ENCODE measurements around the gene SLC23A2.

DNA sequence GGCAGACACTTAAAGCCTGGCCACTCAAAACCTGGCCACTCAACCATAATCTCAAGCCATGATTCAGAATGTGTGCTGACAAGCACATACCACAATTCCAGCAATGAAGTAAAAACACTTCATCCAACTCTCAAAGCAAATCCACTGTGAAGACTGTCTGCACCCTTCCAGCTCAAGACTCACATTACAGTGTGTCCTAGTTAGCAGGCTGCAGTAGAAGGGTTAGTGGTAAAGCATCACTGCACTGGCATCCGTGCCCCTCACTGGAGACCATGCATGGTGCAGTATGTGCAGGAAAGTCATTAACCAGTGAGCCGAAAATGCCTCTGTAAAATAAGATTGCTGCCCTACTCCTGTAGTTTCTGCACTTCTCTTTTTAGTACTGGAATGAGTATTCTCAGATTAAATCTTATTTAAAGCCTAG is 43.4 kb downstream of the SLC23A2 start:
- TF ChIP-seq, protein P1, sequence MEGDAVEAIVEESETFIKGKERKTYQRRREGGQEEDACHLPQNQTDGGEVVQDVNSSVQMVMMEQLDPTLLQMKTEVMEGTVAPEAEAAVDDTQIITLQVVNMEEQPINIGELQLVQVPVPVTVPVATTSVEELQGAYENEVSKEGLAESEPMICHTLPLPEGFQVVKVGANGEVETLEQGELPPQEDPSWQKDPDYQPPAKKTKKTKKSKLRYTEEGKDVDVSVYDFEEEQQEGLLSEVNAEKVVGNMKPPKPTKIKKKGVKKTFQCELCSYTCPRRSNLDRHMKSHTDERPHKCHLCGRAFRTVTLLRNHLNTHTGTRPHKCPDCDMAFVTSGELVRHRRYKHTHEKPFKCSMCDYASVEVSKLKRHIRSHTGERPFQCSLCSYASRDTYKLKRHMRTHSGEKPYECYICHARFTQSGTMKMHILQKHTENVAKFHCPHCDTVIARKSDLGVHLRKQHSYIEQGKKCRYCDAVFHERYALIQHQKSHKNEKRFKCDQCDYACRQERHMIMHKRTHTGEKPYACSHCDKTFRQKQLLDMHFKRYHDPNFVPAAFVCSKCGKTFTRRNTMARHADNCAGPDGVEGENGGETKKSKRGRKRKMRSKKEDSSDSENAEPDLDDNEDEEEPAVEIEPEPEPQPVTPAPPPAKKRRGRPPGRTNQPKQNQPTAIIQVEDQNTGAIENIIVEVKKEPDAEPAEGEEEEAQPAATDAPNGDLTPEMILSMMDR (conservative IDR thresholded peaks at IDR 0.05), result no peak
- no peak for TF ChIP-seq EZH2 (IDR thresholded peaks at IDR 0.05; ENCODE audit: low read depth)

Data from PC-9 (cell line).